GM19324 (cell line): ENCODE measurements around the gene MTHFSD.

Experiments
- ATAC-seq: cut with Tn5 transposase; IDR thresholded peaks from one replicate; pipeline ENCODE4 v1.9.1; 2021; ENCODE audit warnings: mild to moderate bottlenecking, moderate library complexity; ENCODE audit not compliant: unreplicated experiment, low FRiP score

MTHFSD gene

DNA sequence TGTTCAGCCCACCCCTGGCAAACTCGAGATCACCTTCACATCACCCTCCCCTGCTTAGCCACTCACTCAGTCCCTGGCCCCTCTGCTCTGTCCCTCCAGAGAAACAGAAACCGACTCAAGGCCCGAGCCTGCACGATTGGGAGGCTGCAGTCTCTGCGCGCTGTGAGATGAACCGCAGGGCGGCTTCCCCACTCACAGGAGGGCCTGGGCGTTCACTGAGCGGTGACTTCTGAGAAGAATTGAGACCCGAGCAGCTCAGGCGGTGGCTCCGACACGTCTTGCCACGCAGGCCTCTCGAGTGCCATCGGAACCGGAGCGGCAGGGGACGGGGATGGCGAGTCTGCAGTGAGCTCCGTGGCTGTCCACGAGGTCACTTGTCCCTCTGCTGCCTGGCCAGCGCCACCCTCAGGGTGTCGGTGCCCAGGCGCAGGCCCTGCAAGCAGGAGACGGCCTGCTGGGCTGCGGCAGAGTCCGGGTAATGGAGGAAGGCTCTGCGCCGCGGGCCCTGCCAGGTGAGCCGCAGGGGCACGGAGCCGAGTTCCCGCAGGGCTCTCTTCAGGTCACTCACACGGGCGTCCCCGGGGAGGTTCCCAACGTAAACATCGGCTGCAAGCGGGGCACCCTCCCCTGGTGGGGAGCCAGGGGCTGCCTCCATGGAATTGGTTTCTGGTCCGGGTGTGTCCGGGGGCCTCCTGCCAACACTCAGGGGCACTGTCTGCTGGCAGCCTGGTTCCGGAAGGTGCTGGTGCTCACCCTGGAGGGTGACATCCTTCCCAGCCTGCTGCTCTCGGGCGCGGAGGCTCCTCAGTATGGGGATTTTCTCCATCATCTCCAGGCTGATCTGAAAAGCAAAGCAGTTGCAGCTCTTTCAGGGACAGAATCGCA lies 23.2 kb downstream of the MTHFSD start:
- ATAC-seq: no peak

DNA sequence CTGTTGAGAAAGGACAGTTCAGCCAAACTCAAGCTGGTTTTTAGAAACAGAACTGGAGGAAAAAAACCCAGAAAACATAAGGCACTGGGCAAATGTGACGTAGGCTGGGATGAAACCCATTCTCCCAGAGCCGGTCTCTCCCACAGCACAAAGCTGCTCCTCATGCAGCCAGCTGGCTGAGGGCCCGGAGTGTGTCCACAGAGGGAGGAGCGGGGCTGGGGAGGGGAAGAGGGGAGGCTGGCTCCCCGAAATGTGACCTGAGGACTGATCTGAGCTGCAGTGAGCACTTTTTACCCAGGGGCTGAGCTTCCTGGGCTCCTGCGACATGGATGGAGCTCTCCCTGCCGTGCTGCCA lies 23.9 kb downstream of the MTHFSD start:
- no peak for ATAC-seq

DNA sequence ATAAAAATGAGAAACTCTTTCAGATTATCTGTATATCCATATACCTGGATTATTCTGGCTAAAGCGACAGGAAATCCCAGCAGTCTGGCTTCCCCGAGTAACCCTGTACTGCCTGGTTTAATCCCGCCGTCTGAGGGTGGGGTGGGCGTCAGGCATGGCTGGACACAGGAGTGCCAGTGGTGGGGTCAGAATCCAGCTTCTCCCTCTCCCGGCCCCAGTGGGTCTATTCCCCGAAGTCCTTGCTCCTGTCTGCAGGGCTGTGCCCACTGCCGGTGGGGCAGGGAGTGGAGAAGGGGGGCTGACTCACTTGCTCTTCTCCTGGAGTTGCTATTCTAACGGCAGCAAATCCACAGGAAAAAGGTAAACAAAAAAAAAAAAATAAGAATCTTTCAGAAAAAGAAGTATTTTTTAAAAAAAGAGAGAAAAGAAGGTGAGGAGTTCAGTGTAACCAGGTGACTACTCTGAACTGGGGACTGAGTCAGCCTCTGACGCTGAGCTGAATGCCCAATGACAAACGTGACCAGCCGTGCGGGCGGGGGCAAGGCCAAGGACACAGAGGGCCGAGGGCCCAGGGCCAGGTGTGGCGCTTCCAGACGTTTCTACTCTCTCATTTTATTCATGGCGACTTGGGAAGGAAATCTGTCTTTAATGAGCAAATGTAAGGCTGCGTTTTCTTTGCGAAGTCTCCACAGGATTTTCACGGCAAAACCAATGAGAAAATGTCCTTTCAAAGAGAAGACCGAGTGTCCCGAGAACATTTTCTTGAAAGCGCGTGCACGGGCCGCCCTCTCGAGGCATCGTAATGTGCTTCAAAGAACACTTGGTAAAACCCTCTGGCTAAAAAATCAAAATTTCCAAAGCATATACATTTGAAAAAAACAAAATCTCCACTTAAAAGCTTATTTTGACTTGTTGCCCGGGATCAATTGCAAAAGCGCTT lies 24.5 kb downstream of the MTHFSD start:
- ATAC-seq: no peak

DNA sequence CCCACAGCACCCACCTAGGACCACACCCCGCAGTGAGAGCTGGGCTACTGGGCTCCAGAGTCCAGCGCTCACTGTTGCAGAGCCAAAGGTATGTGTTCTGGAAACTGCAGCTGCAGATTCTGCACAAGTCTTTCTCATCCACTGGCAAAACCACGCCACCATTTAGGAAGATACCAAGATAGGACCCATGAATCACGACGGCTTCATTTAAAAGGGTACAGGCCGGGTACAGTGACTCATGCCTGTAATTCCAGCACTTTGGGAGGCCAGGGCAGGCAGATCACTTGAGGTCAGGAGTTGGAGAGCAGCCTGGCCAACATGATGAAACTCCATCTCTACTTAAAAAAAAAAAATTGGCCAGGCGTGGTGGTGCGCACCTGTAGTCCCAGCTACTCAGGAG lies 25.9 kb downstream of the MTHFSD start:
- no peak for ATAC-seq

DNA sequence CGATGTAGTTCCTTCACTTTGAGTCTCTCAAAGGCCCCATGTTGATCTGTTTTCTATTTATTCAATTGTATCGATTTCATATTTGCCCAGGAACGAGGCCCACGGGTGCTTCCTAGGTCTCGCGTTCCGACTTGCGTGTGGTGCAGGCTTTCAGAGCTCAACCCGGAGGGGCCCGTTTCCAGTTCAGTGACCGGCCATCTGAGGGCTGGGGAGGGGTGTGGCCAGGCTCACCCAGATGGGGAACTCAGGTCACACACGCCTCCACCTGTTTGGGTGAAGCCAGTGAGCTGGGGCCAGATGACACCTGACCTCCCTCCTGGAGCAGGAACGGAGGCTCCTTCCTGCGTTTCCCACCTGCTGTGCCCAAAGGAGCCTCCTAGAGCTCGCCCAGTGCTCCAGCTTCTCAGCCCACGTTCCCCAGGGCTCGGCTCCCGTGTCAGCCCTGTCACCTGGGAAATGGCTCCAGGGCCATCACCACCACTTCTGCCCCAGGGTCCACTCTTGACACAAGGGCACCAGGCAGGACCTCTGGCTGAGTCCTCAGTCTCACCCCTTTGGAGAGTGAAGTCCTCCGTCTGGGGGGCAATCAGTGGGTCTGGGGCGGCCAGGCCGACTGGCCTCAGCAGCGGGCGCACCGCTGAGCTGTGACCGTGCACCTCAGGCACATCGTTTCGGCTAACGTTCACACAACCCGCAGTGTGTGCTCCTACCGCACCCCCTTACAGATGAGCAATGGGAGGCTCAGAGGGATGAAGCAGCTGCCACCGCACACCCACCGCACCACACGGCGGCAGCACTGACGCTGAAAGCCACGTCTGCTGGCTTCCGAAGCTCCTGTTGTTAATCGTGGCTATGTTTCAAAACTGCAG lies 26.7 kb downstream of the MTHFSD start:
- no peak for ATAC-seq

DNA sequence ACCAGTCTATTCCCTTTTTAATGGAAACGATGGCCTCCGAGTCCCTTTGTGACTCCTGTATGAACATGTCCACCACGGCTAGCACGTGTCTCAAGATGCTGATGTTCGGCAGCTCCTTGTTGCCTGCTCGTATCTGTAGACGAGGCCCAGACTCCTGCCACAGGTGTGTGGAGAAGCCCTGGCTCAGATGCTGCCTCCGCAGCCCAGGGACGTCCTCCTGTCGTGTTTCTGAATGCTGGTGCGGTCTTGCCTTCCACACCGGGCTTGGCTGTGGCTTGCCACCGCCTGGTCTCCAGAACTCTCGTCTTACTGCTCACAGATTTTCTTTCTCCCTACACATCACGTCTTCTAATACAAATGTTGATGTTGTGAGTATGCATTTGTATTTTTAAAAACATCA lies 27.7 kb downstream of the MTHFSD start:
- no peak for ATAC-seq

DNA sequence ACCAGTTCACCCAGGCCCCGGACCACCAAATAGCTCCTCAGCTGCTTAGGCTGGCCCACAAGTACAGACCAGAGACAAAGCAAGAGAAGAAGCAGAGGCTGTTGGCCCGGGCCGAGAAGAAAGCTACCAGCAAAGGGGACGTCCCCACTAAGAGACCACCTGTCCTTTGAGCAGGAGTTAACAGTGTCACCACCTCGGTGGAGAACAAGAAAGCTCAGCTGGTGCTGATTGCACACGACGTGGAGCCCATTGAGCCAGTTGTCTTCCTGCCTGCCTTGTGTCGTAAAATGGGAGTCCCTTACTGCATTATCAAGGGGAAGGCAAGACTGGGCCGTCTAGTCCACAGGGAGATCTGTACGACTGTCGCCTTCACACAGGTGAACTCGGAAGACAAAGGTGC lies 29.3 kb downstream of the MTHFSD start:
- no peak for ATAC-seq

DNA sequence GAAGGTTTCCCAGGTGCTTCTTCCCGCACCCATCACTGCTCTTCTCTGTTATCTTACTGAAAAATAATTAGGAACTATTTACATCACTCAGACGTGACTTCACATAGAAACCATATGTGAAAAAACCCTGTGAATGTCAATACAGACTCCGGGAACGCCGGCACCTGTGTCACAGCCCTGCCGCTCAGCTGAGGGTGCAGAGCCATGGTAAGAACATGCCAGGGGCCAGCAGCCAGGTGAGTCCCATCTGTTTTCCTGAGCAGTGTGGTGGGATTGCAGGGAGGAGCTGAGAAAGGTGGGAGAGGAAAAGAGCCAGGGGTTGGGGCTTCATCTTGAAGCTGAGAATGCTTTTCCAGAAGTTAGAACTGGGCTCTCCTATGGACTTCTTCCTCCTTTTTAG lies 31.0 kb downstream of the MTHFSD start:
- ATAC-seq: no peak

DNA sequence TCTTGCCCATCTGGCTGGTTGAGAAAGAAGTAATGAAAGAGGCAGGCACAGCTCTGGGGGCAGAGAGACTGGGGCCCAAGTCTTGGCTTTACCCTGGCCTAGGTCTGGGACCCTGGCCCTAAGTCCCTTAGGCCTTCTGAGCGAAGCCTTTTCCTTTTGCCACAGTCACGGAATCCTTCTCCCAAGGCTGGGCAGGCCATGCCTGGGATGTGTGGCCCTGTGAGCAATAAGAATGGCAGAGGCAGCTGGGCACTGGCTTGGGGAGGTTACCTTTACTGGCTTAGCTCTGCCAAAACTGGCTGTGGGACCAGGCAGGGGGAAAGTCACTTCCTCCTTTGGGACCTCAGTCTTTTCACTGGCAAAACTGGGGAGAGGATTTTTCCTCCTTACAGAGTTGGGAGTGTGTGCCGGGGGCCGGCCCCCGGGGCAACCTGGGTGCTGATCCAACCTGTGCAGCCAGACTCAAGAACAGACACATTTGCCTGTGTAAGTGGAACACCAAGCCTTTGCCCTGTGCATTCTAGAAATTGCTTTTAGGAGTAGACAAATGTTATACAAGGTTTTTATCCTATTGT lies 31.8 kb downstream of the MTHFSD start:
- ATAC-seq: no peak

DNA sequence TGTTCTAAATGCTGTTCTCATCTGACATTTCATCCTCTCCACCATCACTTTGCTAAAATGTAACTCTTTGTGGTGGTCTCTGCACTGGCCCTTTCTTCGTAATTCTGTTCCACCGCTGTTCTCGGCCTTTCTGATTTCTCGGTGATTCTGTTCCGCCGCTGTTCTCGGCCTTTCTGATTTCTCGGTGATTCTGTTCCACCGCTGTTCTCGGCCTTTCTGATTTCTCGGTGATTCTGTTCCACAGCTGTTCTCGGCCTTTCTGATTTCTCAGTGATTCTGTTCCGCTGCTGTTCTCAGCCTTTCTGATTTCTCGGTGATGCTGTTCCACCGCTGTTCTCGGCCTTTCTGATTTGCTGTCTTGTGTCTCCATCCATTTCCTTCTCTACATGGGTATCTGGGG lies 32.4 kb downstream of the MTHFSD start:
- no peak for ATAC-seq

DNA sequence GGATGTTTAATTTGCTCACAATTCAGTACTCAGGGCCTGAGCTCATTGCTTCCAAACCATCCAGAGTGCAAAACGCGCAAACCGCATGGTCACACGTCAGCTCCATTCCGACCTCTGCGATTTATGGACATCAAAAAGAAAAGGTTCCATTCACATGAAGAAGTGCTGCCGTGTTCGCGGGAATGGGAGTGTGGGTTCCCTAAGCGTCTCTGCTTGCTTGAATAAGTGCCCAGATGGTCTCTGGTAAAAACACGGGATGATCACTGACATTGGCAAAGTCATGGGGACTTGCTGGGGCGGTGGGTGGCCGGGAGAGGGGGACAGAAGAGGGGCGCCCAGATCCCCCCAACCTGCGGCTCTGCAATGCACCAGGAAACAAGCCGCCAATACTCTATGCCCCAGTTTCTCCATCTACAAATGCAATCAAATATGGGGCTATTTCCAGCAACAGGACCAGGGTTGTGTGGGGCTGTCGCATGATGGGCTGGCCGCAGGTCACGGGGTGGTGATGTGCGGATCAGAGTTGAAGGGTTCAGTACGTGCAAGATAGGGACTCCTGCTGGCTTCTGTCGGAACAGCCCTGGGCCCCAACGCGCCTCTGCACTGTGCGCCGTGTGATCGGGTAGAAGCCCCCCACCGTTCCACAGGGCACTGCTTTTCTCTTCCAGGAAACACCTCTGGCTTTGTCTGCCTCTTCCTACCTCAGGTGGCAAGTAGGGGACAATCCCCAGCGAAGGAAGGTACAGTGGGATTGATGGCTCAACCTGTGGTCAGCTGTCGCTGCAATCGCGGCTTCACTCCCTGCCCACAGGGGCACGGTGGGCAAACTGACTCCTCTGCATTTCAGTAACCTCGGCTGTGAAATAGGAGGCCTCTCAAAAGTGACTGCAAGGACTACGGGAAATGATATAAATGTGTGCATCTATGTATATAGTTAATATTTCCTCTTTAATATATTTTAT lies 33.5 kb downstream of the MTHFSD start:
- no peak for ATAC-seq

DNA sequence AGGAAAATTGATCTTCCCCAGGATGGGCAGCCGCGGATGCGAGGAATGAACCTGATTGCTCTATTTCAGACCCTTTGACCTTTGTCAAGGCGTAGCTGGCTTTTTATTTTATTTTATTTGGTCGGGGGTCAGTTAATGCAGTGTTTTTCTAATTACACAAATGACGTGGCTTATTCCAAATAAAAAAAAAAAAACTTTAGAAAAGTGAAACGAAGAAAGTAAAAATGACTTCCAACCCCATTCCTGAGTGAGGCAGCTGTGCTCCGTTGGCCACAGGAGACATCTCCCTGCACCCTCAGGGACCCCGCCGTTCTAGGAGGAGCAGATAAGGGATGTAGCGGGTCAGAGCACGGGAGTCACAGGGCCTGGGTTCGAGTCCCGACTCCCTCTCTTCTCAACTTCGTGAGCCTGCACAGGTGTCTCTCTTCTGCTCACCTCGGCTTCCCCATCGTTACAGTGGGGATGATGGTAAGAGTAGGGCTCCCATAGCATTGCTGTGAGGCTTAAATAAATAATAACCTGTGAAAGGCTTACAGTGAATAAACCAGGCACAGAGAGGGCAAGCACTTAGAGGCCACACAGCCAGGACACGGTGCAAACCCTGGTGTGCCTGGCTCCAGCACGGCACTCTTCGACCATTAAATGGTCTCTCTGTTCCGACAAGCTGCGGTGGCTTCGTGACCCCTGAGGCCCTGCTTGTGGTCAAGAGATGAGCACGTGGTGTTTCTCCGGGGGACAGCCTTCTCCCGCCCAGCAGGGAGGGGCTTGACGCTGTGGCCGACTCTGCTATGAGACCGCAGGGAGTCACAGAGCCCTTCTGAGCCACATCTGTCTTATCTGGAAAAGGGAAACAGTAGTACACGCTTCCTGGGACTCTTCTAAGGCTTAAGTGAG lies 34.5 kb downstream of the MTHFSD start:
- no peak for ATAC-seq

DNA sequence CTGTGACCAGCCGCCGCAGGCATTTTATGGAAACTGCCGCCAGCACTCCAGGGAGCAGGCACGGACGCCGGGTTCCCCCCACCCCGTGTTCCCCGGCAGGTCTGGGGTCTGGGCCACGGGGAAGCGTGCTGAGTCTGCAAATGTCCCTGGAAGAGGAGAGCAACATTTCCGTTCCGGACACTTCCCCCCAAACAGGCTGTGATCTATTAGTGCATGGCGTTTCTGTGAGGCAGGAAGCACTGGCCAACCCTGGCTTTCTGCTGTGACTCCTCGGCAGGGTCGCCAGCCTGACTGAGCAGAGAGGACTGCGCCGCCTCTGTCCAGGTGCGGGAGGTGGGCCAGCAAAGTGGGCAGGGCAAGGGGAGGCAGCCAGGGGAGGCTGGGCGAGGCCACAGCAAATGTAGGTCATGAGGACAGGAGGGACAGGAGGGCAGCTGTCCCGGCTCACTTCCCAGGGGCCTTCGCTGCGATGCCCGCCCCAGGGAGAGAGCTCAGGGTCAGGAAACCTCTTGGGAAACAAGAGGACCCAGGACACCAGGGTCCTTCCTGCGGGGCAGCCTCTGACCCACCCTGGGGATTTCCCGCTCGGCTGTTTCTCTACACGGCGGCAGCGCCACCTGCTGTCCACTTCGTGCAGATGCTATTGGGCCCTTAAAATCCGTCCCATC lies 35.3 kb downstream of the MTHFSD start:
- no peak for ATAC-seq

DNA sequence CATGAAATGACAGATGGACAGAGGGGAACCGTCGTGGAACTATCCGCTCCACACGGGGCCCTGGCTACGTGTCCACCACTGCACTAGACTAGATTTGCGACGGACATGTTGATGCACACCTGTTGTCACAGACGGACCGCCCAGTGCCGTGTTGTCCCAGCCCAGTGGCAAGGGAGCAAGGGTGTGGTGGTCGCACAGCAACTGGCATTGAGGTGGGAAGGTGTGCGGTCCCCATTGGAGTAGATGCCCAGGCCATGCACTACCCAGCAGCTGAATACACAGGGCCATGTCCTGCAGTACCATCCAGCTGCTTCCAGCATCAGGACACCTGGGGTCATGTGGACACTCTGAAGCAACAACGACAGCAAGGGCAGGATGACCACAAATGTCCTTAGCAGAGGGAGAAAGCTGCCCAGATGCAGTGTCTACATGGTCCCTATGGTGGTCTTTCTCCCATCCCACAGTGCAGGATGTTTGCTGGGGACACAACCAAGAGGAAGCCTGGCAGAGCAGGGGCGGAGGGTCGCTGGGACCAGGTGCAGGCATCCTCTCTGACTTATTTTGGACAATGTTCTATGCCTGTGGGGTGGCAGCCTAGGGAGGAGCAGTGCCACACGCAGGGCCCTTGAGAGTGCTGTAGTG lies 35.9 kb downstream of the MTHFSD start:
- ATAC-seq: no peak

DNA sequence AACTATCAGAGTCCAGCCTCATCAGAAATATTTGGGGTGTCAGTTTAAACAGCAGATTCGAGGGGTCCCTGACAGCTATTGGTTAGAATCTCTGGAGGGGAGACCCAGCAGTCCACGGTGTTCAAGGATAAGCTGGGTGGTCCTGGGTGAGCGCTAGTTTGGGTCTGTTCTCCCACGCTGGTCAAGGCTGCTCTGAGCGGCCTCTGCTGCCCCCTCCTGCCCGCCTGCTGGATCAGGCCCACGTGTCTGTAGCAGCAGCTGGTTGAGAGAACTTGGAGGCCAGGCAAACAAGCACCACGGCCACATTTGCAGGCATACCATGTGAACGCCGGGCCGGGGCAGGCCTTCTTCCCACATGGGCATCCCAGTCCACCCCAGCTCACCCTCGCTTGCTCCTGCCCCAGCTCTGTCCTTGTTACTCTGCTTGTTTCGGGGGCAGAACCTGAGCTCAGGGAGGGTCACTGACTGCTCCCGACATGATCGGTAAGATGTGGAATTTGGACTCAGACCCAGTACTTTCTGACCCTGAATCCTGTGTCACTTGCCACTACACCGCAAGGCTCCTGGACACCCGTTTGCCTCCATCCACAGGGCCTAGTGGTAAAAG lies 37.3 kb downstream of the MTHFSD start:
- ATAC-seq: no peak

DNA sequence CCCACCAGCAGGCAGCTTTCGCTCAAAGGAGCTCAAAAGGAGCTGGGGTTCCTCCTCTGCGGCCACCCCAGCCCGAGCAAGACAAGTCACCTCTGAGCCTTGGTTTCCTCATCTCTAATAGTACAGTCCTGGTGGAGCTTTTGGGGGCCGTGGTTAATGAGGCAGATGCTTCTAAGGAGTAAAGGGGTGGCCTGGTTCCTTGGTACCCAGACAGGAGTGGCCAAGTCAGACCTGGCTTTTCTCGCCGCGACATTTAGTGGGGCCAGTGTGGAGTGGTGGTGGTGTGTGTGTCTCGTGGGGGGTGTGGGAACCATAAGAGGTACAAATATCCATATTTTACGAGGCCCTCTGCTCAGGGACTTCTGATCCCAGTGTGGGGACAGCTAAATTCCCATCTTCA lies 38.0 kb downstream of the MTHFSD start:
- no peak for ATAC-seq

DNA sequence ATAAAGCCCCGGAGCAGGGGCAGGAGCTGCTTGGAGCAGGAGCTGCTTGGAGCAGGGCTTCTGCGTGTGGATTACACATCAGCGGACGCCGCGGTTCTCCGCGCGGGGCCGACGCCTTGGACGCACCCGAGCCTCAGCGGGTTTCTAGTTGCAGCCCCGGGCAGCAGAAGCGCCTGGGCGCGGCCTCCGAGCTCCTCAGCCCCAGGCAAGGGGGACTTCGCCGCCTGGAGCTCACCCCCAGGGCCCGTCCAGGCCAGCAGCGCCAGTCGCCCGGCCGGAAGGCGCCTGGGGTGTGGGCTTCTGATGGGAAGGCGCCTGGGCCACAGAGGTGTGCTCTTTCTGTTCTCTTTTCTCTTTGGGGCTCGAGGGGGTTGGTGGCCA lies 38.4 kb downstream of the MTHFSD start:
- ATAC-seq: no peak
